RPMI8226 (cell line): Measurements from ENCODE around the gene MGST3.
"Not testable (repeated sequence)": the region's sequence is repeated elsewhere in the genome, so short reads cannot be mapped to it uniquely, and the experiment has no call there.

Source experiments
- DNase-seq: peaks from one replicate; pipeline ENCODE4 v3.0.0-alpha.2; 2015

MGST3 gene

GRCh38 chr1:165701922-165702321 is 70.9 kb downstream of the MGST3 start:
- DNase-seq = not testable (repeated sequence)

DNA sequence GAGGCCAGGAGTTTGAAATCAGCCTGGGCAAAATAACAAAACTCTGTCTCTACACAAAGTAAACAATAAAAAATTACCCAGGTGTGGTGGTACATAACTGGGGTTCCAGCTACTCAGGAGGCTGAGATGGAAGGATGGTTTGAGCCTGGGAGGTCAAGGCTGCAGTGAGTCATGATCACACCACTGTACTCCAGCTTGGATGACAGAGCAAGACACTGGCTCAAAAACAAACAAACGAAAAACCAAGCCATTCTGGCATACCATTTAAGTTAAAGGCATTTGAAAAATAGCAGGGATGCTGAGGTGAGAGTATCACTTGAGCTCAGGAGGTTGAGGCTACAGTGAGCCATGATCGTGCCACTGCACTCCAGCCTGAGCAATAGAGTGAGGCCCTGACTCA is 72.6 kb downstream of the MGST3 start:
- DNase-seq = no peak
